ENCODE results near the gene C6orf15. TPM values are rescaled to one million over a fixed set of nuclear protein-coding genes. Genes with fewer than 3 reads are reported as not detected.

Gene C6orf15
- total RNA-seq, 1 experiment from 2014 or later = not detected

- no peak for TF ChIP-seq MXD4 (CRISPR knock-in tag; IDR thresholded peaks at IDR 0.05; ENCODE audit: borderline replicate concordance)
- TF ChIP-seq ZNF317 (CRISPR knock-in tag; IDR thresholded peaks at IDR 0.05; ENCODE audit: borderline replicate concordance, low read depth) = no peak
- no peak for TF ChIP-seq SP1 (CRISPR knock-in tag; conservative IDR thresholded peaks at IDR 0.05)
- TF ChIP-seq, protein P1, sequence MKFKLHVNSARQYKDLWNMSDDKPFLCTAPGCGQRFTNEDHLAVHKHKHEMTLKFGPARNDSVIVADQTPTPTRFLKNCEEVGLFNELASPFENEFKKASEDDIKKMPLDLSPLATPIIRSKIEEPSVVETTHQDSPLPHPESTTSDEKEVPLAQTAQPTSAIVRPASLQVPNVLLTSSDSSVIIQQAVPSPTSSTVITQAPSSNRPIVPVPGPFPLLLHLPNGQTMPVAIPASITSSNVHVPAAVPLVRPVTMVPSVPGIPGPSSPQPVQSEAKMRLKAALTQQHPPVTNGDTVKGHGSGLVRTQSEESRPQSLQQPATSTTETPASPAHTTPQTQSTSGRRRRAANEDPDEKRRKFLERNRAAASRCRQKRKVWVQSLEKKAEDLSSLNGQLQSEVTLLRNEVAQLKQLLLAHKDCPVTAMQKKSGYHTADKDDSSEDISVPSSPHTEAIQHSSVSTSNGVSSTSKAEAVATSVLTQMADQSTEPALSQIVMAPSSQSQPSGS (CRISPR knock-in tag; IDR thresholded peaks at IDR 0.05; ENCODE audit: borderline replicate concordance, low read depth) = no peak
Measured at GRCh38 chr6:31142361-31142761, 30.0 kb upstream of the C6orf15 start (continued).

DNA sequence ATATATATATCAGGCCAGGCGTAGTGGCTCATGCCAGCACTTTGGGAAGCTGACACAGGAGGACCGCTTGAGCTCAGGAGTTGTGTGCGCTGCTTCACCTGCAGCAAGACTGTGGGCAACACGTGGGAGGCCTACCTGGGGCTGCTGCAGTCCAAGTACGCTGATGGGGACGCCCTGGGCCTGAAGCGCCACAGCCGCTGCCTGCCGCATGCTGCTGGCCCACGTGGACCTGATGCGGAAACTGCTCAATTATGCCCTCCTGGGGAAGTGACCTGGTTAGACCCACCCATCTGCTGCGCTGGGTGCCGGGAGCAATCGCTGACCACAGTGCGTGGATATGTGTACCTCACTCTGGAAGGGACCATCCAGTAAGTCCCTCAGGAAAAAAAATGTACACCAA is 28.3 kb upstream of the C6orf15 start:
- H3K27ac Mint-ChIP-seq = no peak overlapping the region
- no peak for ATAC-seq
- peaks cover 4% of the 10 kb centered on the region for H3K27me3 Mint-ChIP-seq (ENCODE audit: low read depth)
- ChIA-PET CTCF (interaction anchor here (0.7 to 4.2 kb wide), 6 partner anchors 18 to 226 kb away, joined by 3 to 49 read pairs (median 6); partner anchors contain the start of gene TCF19), POLR2A (interaction anchor here (0.7 kb wide), 1 partner anchor 349 kb away, joined by 3 read pairs; no protein-coding TSS in a partner anchor)
- no peak for DNase-seq (ENCODE audit: low spot score)
- H3K9me3 Mint-ChIP-seq = no peaks in the 10 kb centered on the region
- no peak overlapping the region for H3K4me3 Mint-ChIP-seq
- H3K4me1 Mint-ChIP-seq = peaks cover 46% of the 10 kb centered on the region
- peaks cover 28% of the 10 kb centered on the region for H3K36me3 Mint-ChIP-seq
- TF ChIP-seq TEAD1 (CRISPR knock-in tag; IDR thresholded peaks at IDR 0.05) = no peak
- TF ChIP-seq, protein P2, sequence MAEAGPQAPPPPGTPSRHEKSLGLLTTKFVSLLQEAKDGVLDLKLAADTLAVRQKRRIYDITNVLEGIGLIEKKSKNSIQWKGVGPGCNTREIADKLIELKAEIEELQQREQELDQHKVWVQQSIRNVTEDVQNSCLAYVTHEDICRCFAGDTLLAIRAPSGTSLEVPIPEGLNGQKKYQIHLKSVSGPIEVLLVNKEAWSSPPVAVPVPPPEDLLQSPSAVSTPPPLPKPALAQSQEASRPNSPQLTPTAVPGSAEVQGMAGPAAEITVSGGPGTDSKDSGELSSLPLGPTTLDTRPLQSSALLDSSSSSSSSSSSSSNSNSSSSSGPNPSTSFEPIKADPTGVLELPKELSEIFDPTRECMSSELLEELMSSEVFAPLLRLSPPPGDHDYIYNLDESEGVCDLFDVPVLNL (CRISPR knock-in tag; IDR thresholded peaks at IDR 0.05; ENCODE audit: borderline replicate concordance, low read depth) = no peak
- TF ChIP-seq, protein P3, sequence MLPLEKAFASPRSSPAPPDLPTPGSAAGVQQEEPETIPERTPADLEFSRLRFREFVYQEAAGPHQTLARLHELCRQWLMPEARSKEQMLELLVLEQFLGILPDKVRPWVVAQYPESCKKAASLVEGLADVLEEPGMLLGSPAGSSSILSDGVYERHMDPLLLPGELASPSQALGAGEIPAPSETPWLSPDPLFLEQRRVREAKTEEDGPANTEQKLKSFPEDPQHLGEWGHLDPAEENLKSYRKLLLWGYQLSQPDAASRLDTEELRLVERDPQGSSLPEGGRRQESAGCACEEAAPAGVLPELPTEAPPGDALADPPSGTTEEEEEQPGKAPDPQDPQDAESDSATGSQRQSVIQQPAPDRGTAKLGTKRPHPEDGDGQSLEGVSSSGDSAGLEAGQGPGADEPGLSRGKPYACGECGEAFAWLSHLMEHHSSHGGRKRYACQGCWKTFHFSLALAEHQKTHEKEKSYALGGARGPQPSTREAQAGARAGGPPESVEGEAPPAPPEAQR (CRISPR knock-in tag; IDR thresholded peaks at IDR 0.05) = no peak
- TF ChIP-seq, protein P4, sequence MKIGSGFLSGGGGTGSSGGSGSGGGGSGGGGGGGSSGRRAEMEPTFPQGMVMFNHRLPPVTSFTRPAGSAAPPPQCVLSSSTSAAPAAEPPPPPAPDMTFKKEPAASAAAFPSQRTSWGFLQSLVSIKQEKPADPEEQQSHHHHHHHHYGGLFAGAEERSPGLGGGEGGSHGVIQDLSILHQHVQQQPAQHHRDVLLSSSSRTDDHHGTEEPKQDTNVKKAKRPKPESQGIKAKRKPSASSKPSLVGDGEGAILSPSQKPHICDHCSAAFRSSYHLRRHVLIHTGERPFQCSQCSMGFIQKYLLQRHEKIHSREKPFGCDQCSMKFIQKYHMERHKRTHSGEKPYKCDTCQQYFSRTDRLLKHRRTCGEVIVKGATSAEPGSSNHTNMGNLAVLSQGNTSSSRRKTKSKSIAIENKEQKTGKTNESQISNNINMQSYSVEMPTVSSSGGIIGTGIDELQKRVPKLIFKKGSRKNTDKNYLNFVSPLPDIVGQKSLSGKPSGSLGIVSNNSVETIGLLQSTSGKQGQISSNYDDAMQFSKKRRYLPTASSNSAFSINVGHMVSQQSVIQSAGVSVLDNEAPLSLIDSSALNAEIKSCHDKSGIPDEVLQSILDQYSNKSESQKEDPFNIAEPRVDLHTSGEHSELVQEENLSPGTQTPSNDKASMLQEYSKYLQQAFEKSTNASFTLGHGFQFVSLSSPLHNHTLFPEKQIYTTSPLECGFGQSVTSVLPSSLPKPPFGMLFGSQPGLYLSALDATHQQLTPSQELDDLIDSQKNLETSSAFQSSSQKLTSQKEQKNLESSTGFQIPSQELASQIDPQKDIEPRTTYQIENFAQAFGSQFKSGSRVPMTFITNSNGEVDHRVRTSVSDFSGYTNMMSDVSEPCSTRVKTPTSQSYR (CRISPR knock-in tag; IDR thresholded peaks at IDR 0.05) = no peak
- TF ChIP-seq NFYB (CRISPR knock-in tag; conservative IDR thresholded peaks at IDR 0.05; ENCODE audit: low read depth) = no peak
- no peak for TF ChIP-seq SMAD4 (CRISPR knock-in tag; IDR thresholded peaks at IDR 0.05)
- no peak for TF ChIP-seq ZNF121 (CRISPR knock-in tag; IDR thresholded peaks at IDR 0.05)
- TF ChIP-seq GTF2I (CRISPR knock-in tag; conservative IDR thresholded peaks at IDR 0.05) = no peak
- no peak for TF ChIP-seq NR3C1 (CRISPR knock-in tag; conservative IDR thresholded peaks at IDR 0.05; ENCODE audit: low read depth)
- TF ChIP-seq, protein P5, sequence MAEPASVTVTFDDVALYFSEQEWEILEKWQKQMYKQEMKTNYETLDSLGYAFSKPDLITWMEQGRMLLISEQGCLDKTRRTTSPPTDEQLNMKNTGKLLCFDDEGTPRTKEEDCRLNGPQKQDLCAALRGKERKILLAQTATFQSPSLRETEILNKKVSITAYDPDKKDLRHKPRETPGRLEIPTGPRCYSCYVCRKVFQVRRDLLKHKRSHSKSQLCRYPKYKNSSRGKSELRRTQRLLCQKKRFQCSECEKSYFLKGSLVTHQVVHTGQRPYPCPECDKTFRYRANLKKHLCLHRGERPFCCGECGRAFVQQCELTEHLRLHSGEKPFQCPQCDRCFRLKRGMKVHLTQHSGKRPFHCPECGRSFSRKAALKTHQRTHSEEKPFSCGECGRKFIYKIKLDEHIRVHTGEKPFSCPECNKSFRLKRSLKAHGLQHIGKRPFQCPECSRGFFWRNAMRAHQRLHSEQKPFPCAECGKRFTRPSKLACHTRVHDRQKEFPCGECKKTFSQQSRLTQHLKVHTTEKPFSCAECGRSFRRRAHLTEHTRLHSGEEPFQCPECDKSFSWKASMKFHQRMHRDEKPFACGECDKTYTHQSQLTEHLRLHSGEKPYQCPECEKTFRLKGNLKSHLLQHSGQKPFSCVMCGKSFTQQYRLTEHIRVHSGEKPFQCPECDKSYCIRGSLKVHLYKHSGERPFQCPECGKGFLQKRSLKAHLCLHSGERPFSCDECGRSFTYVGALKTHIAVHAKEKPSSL (CRISPR knock-in tag; conservative IDR thresholded peaks at IDR 0.05) = no peak
- TF ChIP-seq NR1H2 (CRISPR knock-in tag; IDR thresholded peaks at IDR 0.05) = no peak
- TF ChIP-seq, protein P6, sequence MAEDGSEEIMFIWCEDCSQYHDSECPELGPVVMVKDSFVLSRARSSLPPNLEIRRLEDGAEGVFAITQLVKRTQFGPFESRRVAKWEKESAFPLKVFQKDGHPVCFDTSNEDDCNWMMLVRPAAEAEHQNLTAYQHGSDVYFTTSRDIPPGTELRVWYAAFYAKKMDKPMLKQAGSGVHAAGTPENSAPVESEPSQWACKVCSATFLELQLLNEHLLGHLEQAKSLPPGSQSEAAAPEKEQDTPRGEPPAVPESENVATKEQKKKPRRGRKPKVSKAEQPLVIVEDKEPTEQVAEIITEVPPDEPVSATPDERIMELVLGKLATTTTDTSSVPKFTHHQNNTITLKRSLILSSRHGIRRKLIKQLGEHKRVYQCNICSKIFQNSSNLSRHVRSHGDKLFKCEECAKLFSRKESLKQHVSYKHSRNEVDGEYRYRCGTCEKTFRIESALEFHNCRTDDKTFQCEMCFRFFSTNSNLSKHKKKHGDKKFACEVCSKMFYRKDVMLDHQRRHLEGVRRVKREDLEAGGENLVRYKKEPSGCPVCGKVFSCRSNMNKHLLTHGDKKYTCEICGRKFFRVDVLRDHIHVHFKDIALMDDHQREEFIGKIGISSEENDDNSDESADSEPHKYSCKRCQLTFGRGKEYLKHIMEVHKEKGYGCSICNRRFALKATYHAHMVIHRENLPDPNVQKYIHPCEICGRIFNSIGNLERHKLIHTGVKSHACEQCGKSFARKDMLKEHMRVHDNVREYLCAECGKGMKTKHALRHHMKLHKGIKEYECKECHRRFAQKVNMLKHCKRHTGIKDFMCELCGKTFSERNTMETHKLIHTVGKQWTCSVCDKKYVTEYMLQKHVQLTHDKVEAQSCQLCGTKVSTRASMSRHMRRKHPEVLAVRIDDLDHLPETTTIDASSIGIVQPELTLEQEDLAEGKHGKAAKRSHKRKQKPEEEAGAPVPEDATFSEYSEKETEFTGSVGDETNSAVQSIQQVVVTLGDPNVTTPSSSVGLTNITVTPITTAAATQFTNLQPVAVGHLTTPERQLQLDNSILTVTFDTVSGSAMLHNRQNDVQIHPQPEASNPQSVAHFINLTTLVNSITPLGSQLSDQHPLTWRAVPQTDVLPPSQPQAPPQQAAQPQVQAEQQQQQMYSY (CRISPR knock-in tag; IDR thresholded peaks at IDR 0.05) = no peak
- no peak for TF ChIP-seq ZNF138 (CRISPR knock-in tag; conservative IDR thresholded peaks at IDR 0.05)
- TF ChIP-seq NR2C2 (CRISPR knock-in tag; IDR thresholded peaks at IDR 0.05) = no peak
- TF ChIP-seq CREM (CRISPR knock-in tag; IDR thresholded peaks at IDR 0.05) = no peak
- TF ChIP-seq USF2 (CRISPR knock-in tag; IDR thresholded peaks at IDR 0.05) = no peak
- TF ChIP-seq ZNF671 (CRISPR knock-in tag; IDR thresholded peaks at IDR 0.05) = no peak

Measured in WTC11 (cell line).